Measurements from ENCODE around the gene XYLT1. TPM values are rescaled to one million over a fixed set of nuclear protein-coding genes. Genes with fewer than 3 reads are reported as not detected.

The XYLT1 gene
- total RNA-seq, 3 donors from 2014 or later (not counting 1 experiment from before 2014, with no cell fraction given) = 40.9 to 55.5 (median 43.8) TPM

GRCh38 chr16:17382949-17383863 is 87.6 kb downstream of the XYLT1 start:
- WGBS (ENCODE audit: insufficient coverage) = 34% methylated on average over 9 of the region's 14 CpGs

GRCh38 chr16:17382514-17382913 is 88.2 kb downstream of the XYLT1 start:
- no peak overlapping the region for H3K27ac ChIP-seq (ENCODE audit: low read length)

More at GRCh38 chr16:17382949-17383863, 87.6 kb downstream of the XYLT1 start:
- Mint-ChIP-seq H3K27me3 (ENCODE audit: low read depth in 2 of 2) (no peaks in the 10 kb centered on the region), H3K27ac (peak overlapping the region in 1 of 2 donors; percentile 81), H3K4me1 (peaks cover 69 to 78% of the 10 kb centered on the region in 2 donors), H3K9me3 (no peaks in the 10 kb centered on the region), H3K36me3 (no peaks in the 10 kb centered on the region), H3K4me3 (peak overlapping the region; percentile 81)
- intact Hi-C loops (cut with micrococcal nuclease) = no loop called here
- ATAC-seq (peak; percentile 49 to 77 (median 71)), DNase-seq (peak in 1 of 2 donors; percentile 54)
- Histone ChIP-seq H3K4me3 (ENCODE audit: low read length) (no peak overlapping the region), H3K9me3 (ENCODE audit: control insufficient read depth, insufficient read depth, low read length) (no peaks in the 10 kb centered on the region), H3K27me3 (ENCODE audit: control insufficient read depth, insufficient read depth, low read length) (no peaks in the 10 kb centered on the region), H3K27ac (ENCODE audit: low read length) (no peak overlapping the region), H3K4me1 (ENCODE audit: control insufficient read depth, insufficient read depth, low read length) (peaks cover 48% of the 10 kb centered on the region), H3K36me3 (ENCODE audit: control insufficient read depth, insufficient read depth, low read length) (no peaks in the 10 kb centered on the region)
- no peak for TF ChIP-seq CTCF (IDR thresholded peaks at IDR 0.05)

GRCh38 chr16:17381784-17382183 is 89.0 kb downstream of the XYLT1 start:
- Mint-ChIP-seq H3K9me3 (no peaks in the 10 kb centered on the region), H3K4me3 (peak overlapping the region; percentile 42), H3K4me1 (peaks cover 71 to 80% of the 10 kb centered on the region in 2 donors), H3K36me3 (no peaks in the 10 kb centered on the region), H3K27me3 (ENCODE audit: low read depth in 2 of 2) (no peaks in the 10 kb centered on the region), H3K27ac (peak overlapping the region in 1 of 2 donors; percentile 81)
- no CpG with 5 or more reads among the region's 1 CpG for WGBS (ENCODE audit: insufficient coverage)
- Histone ChIP-seq H3K27me3 (ENCODE audit: control insufficient read depth, insufficient read depth, low read length) (no peaks in the 10 kb centered on the region), H3K4me3 (ENCODE audit: low read length) (no peak overlapping the region), H3K27ac (ENCODE audit: low read length) (no peak overlapping the region), H3K9me3 (ENCODE audit: control insufficient read depth, insufficient read depth, low read length) (no peaks in the 10 kb centered on the region), H3K36me3 (ENCODE audit: control insufficient read depth, insufficient read depth, low read length) (no peaks in the 10 kb centered on the region), H3K4me1 (ENCODE audit: control insufficient read depth, insufficient read depth, low read length) (peaks cover 58% of the 10 kb centered on the region)
- ATAC-seq = no peak
- intact Hi-C loops (cut with micrococcal nuclease) = no loop called here
- no peak for TF ChIP-seq CTCF (IDR thresholded peaks at IDR 0.05)
- DNase-seq = no peak

More at GRCh38 chr16:17382514-17382913, 88.2 kb downstream of the XYLT1 start:
- H3K4me1 Mint-ChIP-seq = peaks cover 69 to 82% of the 10 kb centered on the region in 2 donors
- Histone ChIP-seq H3K27me3 (ENCODE audit: control insufficient read depth, insufficient read depth, low read length) (no peaks in the 10 kb centered on the region), H3K36me3 (ENCODE audit: control insufficient read depth, insufficient read depth, low read length) (no peaks in the 10 kb centered on the region), H3K9me3 (ENCODE audit: control insufficient read depth, insufficient read depth, low read length) (no peaks in the 10 kb centered on the region), H3K4me1 (ENCODE audit: control insufficient read depth, insufficient read depth, low read length) (peaks cover 51% of the 10 kb centered on the region), H3K4me3 (ENCODE audit: low read length) (no peak overlapping the region)
- no peak for TF ChIP-seq CTCF (IDR thresholded peaks at IDR 0.05)
- intact Hi-C loops (cut with micrococcal nuclease) = no loop called here
- H3K27me3 Mint-ChIP-seq (ENCODE audit: low read depth in 2 of 2) = no peaks in the 10 kb centered on the region
- H3K9me3 Mint-ChIP-seq = no peaks in the 10 kb centered on the region
- WGBS (ENCODE audit: insufficient coverage) = 83% methylated on average over 6 of the region's 6 CpGs
- peak overlapping the region; percentile 81 for H3K4me3 Mint-ChIP-seq
- no peak for ATAC-seq
- no peak for DNase-seq
- H3K36me3 Mint-ChIP-seq = no peaks in the 10 kb centered on the region
- peak overlapping the region in 1 of 2 donors; percentile 81 for H3K27ac Mint-ChIP-seq

Measured in natural killer cell (primary cell).